Esophagus (tissue), 2 donors: Measurements from ENCODE around the gene MMP25. TPM values are rescaled to one million over a fixed set of nuclear protein-coding genes. Genes with fewer than 3 reads are reported as not detected.

Experiments
- H3K27ac ChIP-seq, 2 donors: one replicate each; pipeline ENCODE4 v1.5.1; 2013; ENCODE audit warnings: low read depth in 2 of 2, mild to moderate bottlenecking in 2 of 2, inconsistent platforms in 1 of 2, low read length in 1 of 2, moderate library complexity in 1 of 2
- H3K27me3 ChIP-seq, 2 donors: one replicate each; pipeline ENCODE4 v1.6.1; 2013; ENCODE audit warnings: low read length in 2 of 2, control low read depth in 1 of 2, mild to moderate bottlenecking in 1 of 2; ENCODE audit not compliant: insufficient read depth in 2 of 2, control insufficient read depth in 1 of 2
- H3K36me3 ChIP-seq, 2 donors: one replicate each; pipeline ENCODE4 v1.6.1; 2013; ENCODE audit warnings: low read length in 1 of 2; ENCODE audit not compliant: control insufficient read depth in 2 of 2, insufficient read depth in 2 of 2
- H3K4me1 ChIP-seq, 2 donors: one replicate each; pipeline ENCODE4 v1.6.1; 2013; ENCODE audit warnings: low read length in 1 of 2; ENCODE audit not compliant: control insufficient read depth in 2 of 2, insufficient read depth in 2 of 2
- H3K4me3 ChIP-seq, 2 donors: one replicate each; pipeline ENCODE4 v1.5.1; 2013; ENCODE audit warnings: low read length in 2 of 2, mild to moderate bottlenecking in 2 of 2, low read depth in 1 of 2, moderate library complexity in 1 of 2
- H3K9me3 ChIP-seq, 2 donors: one replicate each; pipeline ENCODE4 v1.6.1; 2013; ENCODE audit warnings: mild to moderate bottlenecking in 2 of 2, low read depth in 1 of 2, low read length in 1 of 2, moderate library complexity in 1 of 2; ENCODE audit not compliant: control insufficient read depth in 2 of 2, insufficient read depth in 1 of 2
- WGBS, 2 donors: extraction: QIAGEN DNeasy Blood & Tissue Kit; methylation state at CpG; one replicate each; pipeline ENCODE4 v1.1.7; 2013; 5-methylcytosine and 5-hydroxymethylcytosine counted together
- polyA plus RNA-seq, 2 donors: library from polyadenylated mRNA; stranded (reverse); fragments of 200-250 nt; gene quantifications; one replicate each; pipeline ENCODE4 v1.2.3, GENCODE V29; 2013
- donor health status: healthy with polysubstance abuse.
- donor health status: Bipolar disorder and iron deficiency.

MMP25 gene
- polyA plus RNA-seq, 2 donors: 0.51 to 2.6 TPM

- no peaks in the 10 kb centered on the region for H3K27me3 ChIP-seq
- no peaks in the 10 kb centered on the region for H3K36me3 ChIP-seq
- H3K4me3 ChIP-seq: peak within 1 kb of the TSS in 1 of 2 donors; percentile 24
- peaks cover 3 to 13% of the 10 kb centered on the region in 2 donors for H3K4me1 ChIP-seq
- peaks cover 0 to 4% of the 10 kb centered on the region in 2 donors for H3K9me3 ChIP-seq
- WGBS, 2 donors: 60 to 63% methylated on average over 21 of the region's 21 CpGs
- H3K27ac ChIP-seq: peak within 1 kb of the TSS in 1 of 2 donors; percentile 43
Measured at GRCh38 chr16:3098459-3099394, 52.4 kb downstream of the MMP25 start, which contains the start of gene ZSCAN10. ZSCAN10 (minus strand) TSS chr16:3099294; CDS start chr16:3092937, 6,357 bp downstream.

- Histone ChIP-seq H3K27ac (no peak overlapping the region), H3K4me3 (no peak overlapping the region), H3K36me3 (no peaks in the 10 kb centered on the region), H3K27me3 (no peaks in the 10 kb centered on the region), H3K9me3 (peaks cover 0 to 4% of the 10 kb centered on the region in 2 donors), H3K4me1 (peaks cover 3 to 13% of the 10 kb centered on the region in 2 donors)
- 67 to 78% methylated on average over 5 of the region's 5 CpGs for WGBS, 2 donors
Measured at GRCh38 chr16:3099395-3099731, 53.0 kb downstream of the MMP25 start.

GRCh38 chr16:3099732-3100499 lies 53.6 kb downstream of the MMP25 start:
- Histone ChIP-seq H3K36me3 (no peaks in the 10 kb centered on the region), H3K9me3 (peaks cover 0 to 4% of the 10 kb centered on the region in 2 donors), H3K4me3 (peak overlapping the region in 1 of 2 donors; percentile 24), H3K27ac (peak overlapping the region in 1 of 2 donors; percentile 43), H3K27me3 (no peaks in the 10 kb centered on the region), H3K4me1 (peaks cover 3 to 13% of the 10 kb centered on the region in 2 donors)
- 6% methylated on average over 35 to 39 of the region's 39 CpGs for WGBS, 2 donors

GRCh38 chr16:3101018-3101840 lies 54.9 kb downstream of the MMP25 start:
- 59 to 62% methylated on average over 29 of the region's 29 CpGs for WGBS, 2 donors

DNA sequence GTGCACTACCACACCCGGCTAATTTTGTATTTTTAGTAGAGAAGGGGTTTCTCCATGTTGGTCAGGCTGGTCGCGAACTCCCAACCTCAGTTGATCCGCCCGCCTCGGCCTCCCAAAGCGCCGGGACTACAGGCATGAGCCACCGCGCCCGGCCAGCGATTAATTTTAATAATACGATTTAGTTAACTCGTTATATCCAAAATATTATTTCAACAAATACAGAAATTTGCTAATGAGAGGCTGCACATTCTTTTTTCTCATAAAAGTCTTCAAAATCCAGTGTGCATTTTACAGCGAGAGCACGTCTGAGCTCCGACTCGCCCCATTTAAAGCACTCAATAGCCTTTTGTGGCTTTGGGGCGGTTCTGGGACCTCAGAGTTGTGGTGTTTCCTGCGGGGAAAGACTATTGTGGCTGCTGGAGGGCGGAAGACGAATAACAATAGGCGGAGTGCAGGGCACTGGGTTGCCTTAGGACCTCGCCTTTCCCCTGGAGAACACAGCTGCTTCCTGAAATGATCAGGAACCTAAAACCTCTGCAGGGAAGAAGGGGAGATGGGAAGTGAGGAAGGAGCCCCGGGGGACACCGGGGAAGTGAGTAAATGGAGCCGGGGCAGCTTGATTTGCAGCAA lies 55.6 kb downstream of the MMP25 start:
- 45 to 53% methylated on average over 27 of the region's 27 CpGs for WGBS, 2 donors
- no peaks in the 10 kb centered on the region for H3K36me3 ChIP-seq
- no peaks in the 10 kb centered on the region for H3K27me3 ChIP-seq
- H3K4me3 ChIP-seq: no peak overlapping the region
- peaks cover 3 to 13% of the 10 kb centered on the region in 2 donors for H3K4me1 ChIP-seq
- no peak overlapping the region for H3K27ac ChIP-seq
- peaks cover 0 to 4% of the 10 kb centered on the region in 2 donors for H3K9me3 ChIP-seq

More at GRCh38 chr16:3101018-3101840, 54.9 kb downstream of the MMP25 start:
- Histone ChIP-seq H3K4me3 (no peak overlapping the region), H3K27ac (no peak overlapping the region), H3K27me3 (no peaks in the 10 kb centered on the region), H3K9me3 (peaks cover 0 to 4% of the 10 kb centered on the region in 2 donors), H3K36me3 (no peaks in the 10 kb centered on the region), H3K4me1 (peaks cover 3 to 13% of the 10 kb centered on the region in 2 donors)

DNA sequence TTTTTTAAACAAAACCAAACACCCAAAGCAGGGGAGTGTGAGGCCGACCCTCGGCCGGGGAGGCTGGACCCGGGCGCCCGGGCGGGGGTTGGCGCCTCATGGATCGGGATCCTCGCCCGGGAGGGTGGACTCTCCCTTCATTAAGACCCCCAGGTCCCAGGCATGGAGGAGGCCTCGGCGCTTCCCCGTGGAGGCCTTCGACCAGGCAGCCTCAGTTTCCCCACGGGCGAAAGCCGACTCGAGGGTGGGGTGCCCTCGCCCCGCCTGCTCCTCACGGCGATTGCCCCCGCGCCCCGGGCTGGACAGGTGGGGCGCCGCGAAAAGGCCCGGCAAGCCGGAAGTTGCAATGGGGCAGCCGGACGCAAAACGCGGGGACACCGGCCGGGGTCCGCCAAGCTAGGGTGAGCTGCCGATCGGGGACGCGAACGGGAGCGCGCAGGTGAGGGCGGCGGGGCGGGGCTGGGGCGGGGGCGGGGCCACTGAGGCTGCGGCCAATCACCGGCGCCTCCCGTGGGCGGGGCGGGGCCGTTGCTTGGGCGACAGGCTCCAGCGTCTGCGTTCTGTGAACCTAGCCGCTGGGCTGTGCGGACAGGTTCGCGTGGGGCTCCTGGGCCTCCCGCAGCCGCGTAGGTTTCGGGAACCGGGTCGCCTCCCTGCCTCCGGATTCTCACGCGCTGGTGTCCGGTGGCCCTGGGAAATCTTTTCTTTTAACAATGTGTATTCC lies 60.0 kb downstream of the MMP25 start:
- no peaks in the 10 kb centered on the region for H3K36me3 ChIP-seq
- H3K4me3 ChIP-seq: peak overlapping the region; percentile 55 to 58
- no peaks in the 10 kb centered on the region for H3K9me3 ChIP-seq
- no peaks in the 10 kb centered on the region for H3K27me3 ChIP-seq
- no peaks in the 10 kb centered on the region for H3K4me1 ChIP-seq
- WGBS, 2 donors: 1% methylated on average over 55 to 74 of the region's 74 CpGs
- peak overlapping the region; percentile 75 to 81 for H3K27ac ChIP-seq

Other genes with a start within 250 kb of the MMP25 start
- gene PRSS41, start 248.1 kb upstream of the MMP25 start, polyA plus RNA-seq: not detected
- gene PRSS21, start 229.3 kb upstream of the MMP25 start, polyA plus RNA-seq: 1 to 10 TPM in 1 of 2 donors, under 1 TPM in 1; 0.86 to 1.8 TPM
- gene ZG16B, start 216.3 kb upstream of the MMP25 start, polyA plus RNA-seq: 1 to 10 TPM in 1 of 2 donors, under 1 TPM in 1; 0.77 to 1.1 TPM
- 100 to 1,000 TPM; 109 to 281 TPM for gene PRSS22, start 188.4 kb upstream of the MMP25 start, polyA plus RNA-seq
- 10 to 100 TPM; 23.9 to 30.9 TPM for gene FLYWCH2, start 163.3 kb upstream of the MMP25 start, polyA plus RNA-seq
- 10 to 100 TPM; 12.9 to 20.2 TPM for gene FLYWCH1, start 134.6 kb upstream of the MMP25 start, polyA plus RNA-seq
- gene KREMEN2, start 82.3 kb upstream of the MMP25 start, polyA plus RNA-seq: 1 to 10 TPM; 1.6 to 1.8 TPM
- gene PAQR4, start 77.2 kb upstream of the MMP25 start, polyA plus RNA-seq: 10 to 100 TPM in 1 of 2 donors, 1 to 10 TPM in 1; 9.6 to 18.8 TPM
- 10 to 100 TPM; 20.7 to 22.3 TPM for gene PKMYT1, start 66.1 kb upstream of the MMP25 start, polyA plus RNA-seq
- under 1 TPM in 1 of 2 donors, not detected in 1; 0.02 TPM for gene CLDN9, start 33.6 kb upstream of the MMP25 start, polyA plus RNA-seq
- under 1 TPM in 1 of 2 donors, not detected in 1; 0.06 TPM for gene CLDN6, start 28.4 kb upstream of the MMP25 start, polyA plus RNA-seq
- 10 to 100 TPM; 16.6 to 21.1 TPM for gene TNFRSF12A, start 26.2 kb upstream of the MMP25 start, polyA plus RNA-seq
- 10 to 100 TPM; 58.8 to 73.6 TPM for gene HCFC1R1, start 22.6 kb upstream of the MMP25 start, polyA plus RNA-seq
- 10 to 100 TPM; 24.3 to 37.2 TPM for gene THOC6, start 22.5 kb upstream of the MMP25 start, polyA plus RNA-seq
- 100 to 1,000 TPM; 144 to 149 TPM for gene BICDL2, start 9.6 kb upstream of the MMP25 start, polyA plus RNA-seq
- 10 to 100 TPM; 16.5 to 19.0 TPM for gene IL32, start 19.1 kb downstream of the MMP25 start, polyA plus RNA-seq
- not detected for gene ZSCAN10, start 52.7 kb downstream of the MMP25 start, polyA plus RNA-seq
- gene ZNF205, start 66.0 kb downstream of the MMP25 start, polyA plus RNA-seq: 10 to 100 TPM in 1 of 2 donors, 1 to 10 TPM in 1; 8.4 to 18.0 TPM
- 1 to 10 TPM; 6.5 to 9.4 TPM for gene ZNF213, start 88.5 kb downstream of the MMP25 start, polyA plus RNA-seq
- not detected for gene OR1F1, start 141.6 kb downstream of the MMP25 start, polyA plus RNA-seq
- gene ZNF200, start 188.6 kb downstream of the MMP25 start, polyA plus RNA-seq: 1 to 10 TPM; 2.6 to 2.8 TPM
- gene MEFV, start 210.1 kb downstream of the MMP25 start, polyA plus RNA-seq: under 1 TPM; 0.07 to 0.14 TPM
- gene ZNF263, start 236.9 kb downstream of the MMP25 start, polyA plus RNA-seq: 10 to 100 TPM in 1 of 2 donors, 1 to 10 TPM in 1; 7.9 to 12.7 TPM